Stimulated activated CD8-positive, alpha-beta memory T cell treated with anti-CD3 and anti-CD28 coated beads, Interleukin-4, amount 100 ng/mL, for 48 hours (primary cell): ENCODE data around the gene WLS.
"Not testable (repeated sequence)": the region's sequence is repeated elsewhere in the genome, so short reads cannot be mapped to it uniquely, and the experiment has no call there.

ENCODE experiments used
- DNase-seq: peaks from one replicate; pipeline ENCODE4 v3.0.0-alpha.2; 2020

The WLS gene

DNA sequence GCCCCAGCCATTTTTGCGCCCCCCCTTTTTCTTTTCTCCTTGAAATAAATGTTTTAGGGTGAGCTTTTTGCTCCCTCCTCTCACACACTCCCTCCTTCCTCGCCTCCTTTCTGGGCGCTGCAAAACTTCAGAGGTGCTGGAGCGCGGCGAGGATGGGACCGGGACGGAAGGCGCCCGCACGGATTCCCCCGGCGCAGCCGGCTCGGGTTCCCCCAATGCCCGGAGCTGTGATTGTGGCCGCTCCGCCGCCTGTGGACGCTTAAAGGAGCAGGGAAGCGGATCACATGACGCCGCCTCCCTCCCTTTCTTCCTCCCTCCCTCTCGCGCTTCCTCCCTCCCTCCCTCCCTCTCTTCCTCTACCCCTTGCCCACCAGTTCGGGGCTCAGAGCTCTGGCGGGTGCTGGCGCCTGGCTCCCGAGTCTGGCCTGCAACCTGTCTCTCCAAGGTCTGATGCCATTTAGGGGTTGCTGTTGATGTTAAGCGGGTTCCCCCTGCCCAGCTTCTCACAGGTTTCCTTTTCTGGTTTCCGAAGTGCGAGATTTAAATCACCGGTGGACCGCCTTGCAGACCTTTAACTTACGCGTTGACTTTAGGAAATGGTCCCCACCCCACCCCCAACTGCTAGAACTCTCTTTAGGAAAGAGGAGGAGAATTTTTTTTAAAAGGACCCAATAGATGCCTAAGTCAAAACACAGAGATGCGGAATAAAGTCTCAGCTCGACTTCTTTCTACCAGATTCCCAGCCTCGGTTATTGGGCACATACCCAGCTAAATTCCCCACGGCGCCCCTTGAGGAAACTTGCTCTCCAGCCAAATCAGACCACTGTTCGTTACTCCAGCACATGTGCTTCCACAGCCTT lies at the start of gene WLS:
WLS (minus strand) TSS at position 235 of the 860 bp plus-strand sequence; CDS start at position 11, 224 bp downstream.
- DNase-seq, result no peak

DNA sequence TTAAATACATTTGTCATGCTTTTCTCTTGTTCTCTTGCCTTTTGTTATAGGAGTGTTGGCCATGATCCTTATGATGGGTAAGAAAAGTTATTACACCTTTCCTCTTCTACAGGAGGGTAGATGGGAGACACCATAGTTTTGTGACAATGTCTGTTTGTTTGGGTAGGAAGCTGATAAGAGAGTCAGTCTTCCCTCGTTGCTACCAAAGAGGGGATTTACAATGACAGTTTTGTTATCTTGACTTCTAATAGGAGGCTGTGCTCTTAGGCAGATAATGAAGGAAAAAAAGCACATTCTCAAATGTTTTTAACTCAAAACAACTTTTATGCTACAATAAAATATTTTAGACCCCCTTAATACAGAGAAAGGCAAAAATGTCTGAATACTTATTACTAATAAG lies 48.0 kb upstream of the WLS start:
- DNase-seq, result no peak

DNA sequence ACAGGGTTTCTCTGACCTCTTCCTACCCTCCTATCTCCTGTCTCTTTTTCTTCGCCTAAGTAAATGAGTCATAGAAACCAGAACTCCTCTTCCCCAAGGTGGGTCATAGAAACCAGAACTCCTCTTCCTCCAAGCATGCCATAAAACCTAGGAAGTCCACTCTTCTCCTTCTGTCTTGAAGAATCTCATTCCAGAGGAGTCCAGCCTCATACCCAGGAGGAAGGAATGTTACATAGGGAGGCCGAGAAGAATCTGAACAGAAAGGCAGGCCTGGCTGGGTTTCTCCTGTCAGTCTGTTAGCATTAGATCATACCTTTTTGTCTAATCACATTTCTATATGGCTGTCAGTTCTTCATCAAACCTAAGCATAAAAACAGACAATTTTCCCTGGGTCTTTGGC lies 47.5 kb upstream of the WLS start:
- no peak for DNase-seq

DNA sequence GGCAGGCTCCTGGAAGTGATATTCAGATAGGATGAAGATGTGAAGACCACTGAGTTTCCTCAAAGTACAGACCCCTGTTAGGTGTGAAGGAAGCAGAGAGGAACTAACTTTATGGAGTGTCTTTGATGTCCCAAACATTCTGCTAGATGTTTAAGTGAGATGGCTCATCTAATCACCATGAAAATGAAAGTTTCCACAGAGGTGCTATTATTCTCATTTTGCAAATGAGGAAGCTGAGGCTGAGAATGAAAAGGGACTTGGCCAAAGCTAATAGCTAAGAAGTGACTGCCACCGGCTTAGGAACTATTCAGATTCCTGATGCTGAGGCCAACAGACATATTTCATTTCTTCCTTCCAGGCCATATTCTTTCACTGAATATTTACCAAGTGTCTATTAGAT lies 45.9 kb upstream of the WLS start:
- DNase-seq, result no peak

DNA sequence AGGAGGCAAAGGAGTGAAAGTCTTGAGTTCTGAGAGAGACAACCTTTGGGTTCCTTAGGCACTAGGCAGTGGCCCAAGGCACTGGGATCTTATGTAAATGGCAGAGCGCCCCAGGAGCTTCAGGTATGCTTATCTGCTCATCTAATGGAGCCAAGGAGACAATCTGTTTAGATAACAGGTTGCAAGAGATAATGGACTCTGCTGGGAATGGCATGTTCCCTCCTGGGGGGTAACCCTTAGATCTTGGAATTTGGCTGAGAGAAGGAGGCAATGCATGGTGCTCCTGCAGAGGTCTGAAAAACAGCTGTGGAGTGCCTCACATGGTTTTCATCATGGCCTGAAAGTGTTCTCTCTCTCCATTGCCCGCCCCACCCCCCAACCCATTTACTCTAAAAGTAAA lies 44.1 kb upstream of the WLS start:
- DNase-seq, result no peak

DNA sequence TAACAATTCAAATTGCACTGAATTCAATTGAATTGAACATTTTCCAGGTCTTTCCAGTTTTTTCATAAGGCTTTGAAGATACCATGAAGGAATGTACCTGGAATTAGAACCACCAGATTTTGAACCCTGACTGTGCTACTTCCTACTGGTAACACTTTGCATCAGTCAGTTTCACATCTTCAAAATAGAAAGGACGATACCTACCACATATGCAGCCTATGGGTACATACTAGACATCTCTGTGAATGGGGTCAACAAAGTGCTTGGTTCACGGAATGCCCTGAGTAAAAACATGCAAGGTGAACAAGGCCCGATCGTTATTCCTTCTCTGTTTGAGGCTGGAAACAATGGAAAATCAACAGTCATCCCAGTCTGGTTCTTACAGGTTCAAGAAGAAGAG lies 41.2 kb upstream of the WLS start:
- no peak for DNase-seq

DNA sequence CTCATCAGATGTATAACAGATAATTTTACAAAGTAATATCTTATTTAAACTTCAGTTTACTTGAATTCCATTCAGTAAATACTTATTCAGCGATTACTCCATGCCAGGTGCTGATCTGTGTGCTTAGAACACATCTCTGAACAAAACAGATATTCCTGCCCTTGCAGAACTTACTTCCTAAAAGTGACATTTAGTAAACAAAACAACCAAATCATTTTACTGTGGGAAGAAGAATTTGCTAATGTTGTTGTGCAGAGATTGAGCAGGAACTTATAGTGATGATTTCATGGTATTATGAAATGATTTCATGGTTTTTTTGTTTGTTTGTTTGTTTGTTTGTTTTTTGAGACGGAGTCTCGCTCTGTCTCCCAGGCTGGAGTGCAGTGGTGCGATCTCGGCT lies 39.3 kb upstream of the WLS start:
- no peak for DNase-seq

DNA sequence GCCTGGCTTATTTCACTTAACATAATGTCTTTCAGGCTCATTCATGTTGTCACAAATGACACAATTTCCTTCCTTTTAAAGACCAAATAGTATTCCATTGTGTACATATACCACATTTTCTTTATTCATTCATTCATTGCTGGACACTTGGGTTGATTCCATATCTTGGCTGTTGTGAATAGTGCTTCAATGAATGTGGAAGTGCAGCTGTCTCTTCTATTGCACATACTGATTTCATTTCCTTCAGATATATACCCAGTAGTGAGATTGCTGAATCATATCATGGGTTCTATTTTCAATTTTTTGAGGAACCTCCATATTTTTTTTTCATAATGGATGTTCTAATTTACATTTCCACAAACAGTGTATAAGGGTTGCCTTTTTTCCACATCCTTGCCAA lies 38.6 kb upstream of the WLS start:
- no peak for DNase-seq

DNA sequence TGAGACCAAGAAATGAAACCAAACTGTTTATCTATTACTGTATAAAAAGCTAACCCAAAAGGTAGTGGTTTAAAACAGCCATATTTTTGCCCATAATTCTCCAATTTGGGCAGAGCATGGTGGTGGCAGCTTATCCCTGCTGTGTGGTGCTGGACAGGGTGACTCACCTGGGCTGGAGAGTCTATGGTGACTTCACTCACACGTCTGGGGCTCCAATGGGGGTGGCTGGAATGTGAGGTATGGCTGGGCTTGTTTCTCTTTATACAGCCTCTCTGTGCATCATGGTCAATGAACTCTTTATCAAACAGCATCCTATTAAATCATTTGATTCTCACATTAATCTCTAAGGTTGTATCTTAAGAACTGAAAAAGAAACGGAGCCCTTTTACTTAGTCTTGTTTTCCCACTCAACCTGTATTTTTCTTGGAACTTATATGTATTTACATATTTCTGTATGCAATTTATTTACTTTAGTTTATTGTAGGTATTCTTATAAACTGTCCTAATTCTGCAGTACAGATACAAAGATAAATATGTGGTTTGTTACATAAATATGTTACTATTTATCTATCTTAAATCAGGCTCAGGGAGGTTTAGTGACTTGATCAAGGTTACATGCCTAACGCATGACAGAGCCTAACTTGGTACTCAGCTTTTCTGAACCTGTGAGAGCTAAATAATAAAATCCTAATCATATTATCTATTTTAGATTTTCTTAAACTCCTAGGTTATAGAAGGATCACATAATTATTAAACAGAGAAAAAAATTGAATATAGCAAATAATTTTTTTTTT lies 37.5 kb upstream of the WLS start:
- DNase-seq, result no peak

DNA sequence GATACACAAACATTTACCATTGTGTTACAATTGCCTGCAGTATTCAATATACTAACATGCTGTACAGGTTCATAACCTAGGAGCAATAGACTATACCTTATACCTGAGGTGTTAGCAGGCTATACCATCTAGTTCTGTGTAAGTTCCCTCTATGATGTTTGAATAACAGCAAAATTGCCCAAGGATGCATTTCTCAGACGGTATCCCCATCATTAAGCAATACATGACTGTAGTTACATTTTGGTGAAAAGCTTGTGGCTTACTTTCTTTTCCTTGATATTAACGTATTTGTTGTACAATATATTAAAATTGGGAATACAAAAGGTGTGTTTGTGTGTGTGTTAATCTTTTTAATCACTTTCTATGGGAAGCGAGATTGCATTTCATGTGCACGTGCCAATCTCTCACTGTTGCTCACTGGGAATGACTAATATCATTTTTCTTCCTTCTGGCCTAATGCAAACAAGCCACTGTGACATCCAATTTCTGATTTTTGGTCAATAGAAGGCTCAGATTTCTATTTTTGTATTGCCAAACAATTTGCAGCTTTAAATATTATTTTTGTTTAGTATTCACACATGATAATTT lies 36.7 kb upstream of the WLS start:
- no peak for DNase-seq

DNA sequence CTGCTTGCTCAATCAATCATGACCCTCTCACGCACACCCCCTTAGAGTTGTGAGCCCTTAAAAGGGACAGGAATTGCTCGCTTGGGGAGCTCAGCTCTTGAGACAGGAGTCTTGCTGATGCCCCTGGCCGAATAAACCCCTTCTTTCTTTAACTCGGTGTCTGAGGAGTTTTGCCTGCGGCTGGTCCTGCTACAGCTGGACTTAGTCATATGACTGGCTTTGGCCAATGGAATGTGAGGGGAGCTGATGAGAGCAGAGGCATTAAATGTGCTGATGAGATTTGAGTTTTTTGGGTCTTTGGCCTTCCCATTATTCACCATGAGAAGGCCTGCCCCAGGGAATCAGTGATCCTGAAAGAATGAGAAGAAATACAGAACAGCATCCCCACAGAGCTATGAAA lies 24.5 kb upstream of the WLS start:
- not testable (repeated sequence) for DNase-seq

DNA sequence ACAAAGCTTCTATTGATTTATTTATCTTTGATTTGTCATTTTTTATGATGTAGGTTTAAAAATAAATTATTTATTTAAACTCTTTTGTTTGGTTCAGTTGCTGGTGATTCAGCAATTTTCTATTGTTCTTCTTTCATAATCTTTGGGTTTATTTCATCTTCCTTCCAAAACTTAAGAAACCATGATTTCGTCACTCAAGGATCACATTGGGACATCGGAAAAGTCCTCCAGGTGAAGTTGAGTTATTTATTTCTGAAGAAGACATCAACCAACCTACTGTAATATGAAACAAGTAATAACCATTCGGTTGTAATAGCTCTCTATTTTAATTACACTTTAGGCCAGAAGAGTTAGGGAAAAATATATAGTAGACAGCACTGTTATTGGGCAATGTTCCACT lies 23.0 kb upstream of the WLS start:
- no peak for DNase-seq

DNA sequence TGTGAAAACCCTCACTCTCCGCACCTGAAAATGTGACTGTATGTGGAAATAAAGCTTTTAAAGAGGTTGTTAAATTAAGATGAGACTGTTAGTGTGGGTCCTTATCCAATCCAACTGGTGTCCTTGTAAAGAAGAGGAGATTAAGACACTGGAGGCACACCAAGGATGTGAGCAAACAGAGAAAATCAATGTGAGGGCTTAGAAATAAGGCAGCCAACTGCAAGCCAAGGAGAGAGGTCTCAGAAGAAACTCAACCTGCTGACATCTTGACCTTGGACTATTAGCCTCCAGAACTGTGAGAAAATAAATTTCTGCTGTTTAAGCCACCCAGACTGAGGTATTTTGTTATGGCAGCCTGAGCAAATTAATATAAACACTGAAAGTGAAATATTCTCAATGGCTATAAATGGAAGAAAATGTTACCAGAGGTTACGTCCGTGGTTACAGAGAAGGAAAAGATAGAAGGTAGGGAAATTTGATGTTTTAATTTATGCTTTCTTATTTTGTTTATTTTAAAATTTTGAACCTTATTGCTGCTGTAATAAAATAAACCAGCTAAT lies 22.4 kb upstream of the WLS start:
- no peak for DNase-seq

DNA sequence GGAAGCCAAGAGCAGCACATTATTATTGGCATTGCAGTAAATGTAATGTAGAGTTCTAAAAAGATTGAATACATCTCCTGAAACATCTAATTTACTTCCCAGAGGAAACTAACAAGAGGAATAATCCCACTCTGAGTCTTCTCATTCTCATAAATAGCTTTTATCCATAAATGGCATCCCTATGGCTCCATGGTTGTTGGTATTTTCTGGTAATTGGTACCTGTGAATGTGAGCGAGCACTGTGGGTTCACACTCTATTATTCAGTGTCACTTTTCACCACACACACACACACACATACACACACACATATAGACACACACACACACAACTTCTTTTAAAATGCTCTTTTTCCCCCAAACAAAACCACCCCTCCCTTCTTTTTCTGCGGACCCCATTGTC lies 4.7 kb upstream of the WLS start:
- no peak for DNase-seq

DNA sequence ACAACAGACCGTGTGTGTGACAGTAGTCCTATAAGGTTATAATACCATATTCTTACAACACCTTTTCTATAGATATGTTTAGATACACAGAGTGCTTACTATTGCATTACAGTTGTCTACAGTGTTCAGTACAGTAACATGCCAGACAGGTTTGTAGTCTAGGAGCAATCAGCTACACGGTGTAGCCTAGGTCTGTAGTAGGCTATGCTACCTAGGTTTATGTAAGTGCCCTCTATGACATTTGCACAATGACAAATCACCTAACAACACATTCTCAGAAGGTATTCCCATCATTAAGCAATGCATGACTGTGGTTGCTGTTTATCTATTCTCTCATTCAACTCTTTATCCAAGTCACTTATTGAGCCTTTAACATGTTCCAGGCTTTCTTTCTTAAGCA lies 1.8 kb upstream of the WLS start:
- DNase-seq, result no peak

DNA sequence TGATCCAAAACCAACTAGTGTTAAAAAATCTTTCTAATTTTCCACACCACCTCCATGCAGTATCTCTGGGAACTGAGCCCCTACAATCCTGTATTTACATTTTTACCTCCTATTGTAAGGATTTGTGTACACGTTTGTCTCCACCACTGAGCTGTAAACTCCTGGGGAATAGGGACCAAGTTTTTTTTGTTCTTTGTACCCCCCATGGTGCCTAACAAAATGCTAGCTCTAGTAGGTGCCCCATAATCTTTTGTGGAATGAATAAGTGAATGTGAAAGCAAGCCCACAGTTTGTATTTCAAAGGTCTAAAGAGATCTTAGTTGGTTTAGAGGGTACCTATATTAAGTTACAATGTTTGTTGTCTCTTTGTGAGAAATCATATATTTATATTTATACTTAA lies 879 bp upstream of the WLS start:
- no peak for DNase-seq

DNA sequence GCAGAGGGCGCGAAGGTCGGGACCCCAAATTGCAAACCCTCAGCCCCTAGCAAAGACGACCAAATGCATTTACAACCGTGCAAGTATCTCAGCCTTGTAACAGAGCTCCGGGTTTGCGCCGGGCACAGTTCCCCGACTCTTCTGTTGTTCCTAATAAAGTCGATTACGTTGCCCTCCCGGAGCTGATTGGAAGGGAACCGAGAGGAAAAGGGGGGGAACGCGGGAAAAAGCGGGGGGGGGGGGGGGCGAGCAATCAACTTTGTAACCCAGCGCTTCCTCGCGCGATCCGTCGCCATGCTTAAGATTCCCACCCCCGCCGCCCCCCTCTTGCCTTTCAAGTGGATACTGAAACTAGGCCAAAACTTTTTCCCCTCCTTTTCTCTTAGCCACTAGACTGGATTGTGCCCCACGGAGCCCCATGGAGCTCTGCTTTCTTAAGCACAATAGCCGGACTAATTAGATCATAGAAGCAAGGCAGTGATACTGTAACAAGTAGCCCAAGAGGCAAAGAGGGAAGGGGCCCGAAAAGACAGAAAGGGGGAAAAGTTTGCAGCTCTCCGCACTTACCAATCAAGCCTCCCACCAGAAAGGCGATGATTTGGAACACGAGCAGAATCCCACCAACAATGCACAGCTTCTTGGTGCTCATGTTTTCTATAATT lies 565 bp downstream of the WLS start:
- DNase-seq, result no peak

DNA sequence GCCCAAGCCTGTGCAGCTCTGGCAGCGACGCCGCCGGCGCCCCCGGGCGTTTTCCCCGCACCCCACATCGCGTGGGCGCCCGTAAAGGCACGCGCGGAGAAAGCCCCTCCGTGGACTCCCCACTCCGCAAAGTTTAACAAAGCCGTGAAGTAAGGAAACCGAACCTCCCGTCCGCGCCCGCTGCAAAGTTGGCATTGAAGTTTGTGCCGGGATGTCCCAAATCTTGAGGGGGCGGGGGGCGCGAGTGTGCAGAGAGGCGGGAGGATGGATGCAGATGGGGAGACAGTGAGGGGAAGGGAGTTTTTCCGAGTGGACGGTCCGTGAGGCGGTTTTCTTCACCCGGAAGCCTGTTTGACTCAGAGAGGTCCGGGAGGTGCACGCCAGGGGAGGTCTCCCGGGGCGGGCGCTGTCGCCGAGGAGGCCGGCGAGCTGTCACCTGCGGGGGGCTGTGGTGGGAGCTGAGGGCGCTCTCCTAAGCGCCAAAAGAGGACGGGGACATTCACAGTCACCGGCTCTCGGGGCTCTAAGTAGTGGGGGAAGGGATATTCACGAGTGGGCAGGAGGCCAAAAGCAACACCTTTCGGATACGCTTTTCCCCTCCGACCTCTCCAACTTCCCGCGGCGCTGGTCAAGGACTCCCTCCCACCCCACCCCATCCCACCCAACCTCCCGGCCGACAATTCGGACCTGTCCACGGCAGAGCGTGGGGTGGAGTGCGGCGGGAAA lies 1.3 kb downstream of the WLS start:
- no peak for DNase-seq

DNA sequence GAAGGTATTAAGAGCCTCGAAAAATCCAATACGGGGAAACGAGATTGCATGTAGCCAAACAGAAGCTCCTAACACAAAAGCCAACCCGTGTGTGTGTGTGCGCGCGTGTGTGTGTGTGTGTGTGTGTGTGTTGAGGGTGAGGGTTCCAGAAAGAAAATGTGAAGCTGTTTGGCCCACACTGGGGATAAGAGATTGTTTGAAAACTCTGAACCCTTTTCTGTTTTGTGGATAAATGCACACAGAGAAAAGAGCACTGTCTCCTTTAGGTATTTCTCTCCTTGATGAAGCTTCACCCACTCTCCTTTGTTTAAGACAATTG lies 1.9 kb downstream of the WLS start:
- DNase-seq, result no peak

DNA sequence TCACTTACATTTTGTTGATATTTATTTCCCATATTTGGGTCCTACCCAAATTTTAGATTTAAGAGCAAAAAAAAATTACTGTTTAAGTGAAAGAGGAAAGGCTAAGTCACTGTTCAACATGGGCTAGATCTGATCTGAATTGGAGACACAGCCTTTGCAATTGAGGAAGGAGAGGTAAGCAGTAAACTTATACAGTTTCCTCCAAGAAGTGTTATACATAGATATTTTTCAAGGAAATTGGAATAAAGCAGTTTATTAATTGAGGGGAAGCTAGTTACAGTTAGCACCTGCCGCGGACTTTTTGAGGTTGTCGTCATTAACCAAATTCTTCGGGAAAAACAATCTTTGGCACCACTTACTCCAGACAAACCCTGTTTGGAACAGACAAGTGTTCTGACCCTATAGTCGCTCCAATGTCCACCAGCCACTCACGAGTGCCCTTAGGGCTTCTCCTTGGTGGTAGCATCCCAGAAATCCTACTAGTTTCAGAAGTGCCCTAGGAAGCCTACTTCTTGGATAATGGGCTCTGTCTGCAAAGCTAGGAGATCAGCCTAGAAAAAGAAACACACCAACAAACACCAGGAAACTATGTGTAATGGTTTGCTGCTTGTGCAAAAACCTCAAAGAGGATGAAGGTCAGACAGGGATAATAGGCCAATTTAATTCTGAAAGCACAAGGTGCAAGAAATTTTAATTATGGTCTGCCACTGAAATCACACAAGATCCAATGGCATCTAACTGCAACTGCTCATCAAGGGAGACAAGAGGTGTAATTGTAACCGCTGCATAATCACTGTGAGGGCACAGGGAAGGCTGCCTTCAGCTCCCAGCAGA lies 2.5 kb downstream of the WLS start:
- no peak for DNase-seq

DNA sequence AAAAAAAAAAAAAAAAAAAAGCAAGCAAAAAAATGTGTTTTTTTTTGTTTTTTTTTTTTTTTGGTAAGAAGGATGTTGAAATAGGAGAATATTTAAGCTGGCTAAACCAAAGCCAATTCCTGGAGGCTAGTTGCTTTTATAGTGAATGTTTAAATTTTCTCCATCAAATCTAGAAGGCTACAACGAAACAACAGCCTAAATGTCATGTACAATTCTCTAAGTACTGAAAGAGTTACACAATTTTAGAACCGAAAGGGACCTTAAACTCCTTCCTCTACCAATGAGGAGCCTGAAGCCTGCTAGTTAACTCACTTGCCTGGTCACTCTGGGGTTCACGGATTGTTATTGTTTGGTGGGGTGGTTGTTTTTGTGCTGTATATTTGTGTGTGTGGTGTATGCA lies 3.5 kb downstream of the WLS start:
- no peak for DNase-seq

DNA sequence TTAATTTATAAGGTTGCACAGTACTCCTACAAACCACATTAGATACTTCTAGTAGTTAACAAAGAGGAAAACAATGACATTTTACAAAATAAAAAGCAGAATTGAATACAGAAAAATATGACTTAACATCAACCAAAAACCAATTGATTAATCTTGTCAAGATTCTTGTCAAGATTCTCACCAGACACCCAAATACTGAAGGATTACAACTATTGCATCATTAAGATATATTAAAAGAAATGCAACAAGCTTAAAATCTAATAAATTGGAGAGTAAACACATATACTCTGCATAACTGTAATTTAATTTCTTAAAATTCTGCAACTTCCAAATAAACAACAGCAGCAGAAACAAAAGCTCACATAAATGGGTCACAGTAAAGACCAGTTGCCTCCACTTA lies 4.7 kb downstream of the WLS start:
- no peak for DNase-seq
